HUES6 (cell line): ENCODE measurements around the gene STEAP3.

Experiments
- H3K27ac ChIP-seq: 2 replicates; pipeline ENCODE4 v1.7.0; 2013; ENCODE audit warnings: low read depth, mild to moderate bottlenecking, low read length, inconsistent platforms
- H3K27me3 ChIP-seq: 2 replicates; pipeline ENCODE4 v1.6.1; 2013; ENCODE audit warnings: low read length; ENCODE audit not compliant: control insufficient read depth, insufficient read depth
- H3K36me3 ChIP-seq: 2 replicates; pipeline ENCODE4 v1.6.1; 2013; ENCODE audit warnings: low read length; ENCODE audit not compliant: control insufficient read depth, insufficient read depth
- H3K4me1 ChIP-seq: 2 replicates; pipeline ENCODE4 v1.6.1; 2013; ENCODE audit warnings: low read length; ENCODE audit not compliant: control insufficient read depth, insufficient read depth
- H3K4me3 ChIP-seq: 2 replicates; pipeline ENCODE4 v1.5.1; 2013; ENCODE audit warnings: low read depth, low read length
- H3K9ac ChIP-seq: one replicate; pipeline ENCODE4 v1.6.1; 2013; ENCODE audit warnings: mild to moderate bottlenecking, low read length
- H3K9me3 ChIP-seq: 2 replicates; pipeline ENCODE4 v1.6.1; 2013; ENCODE audit warnings: low read depth, low read length; ENCODE audit not compliant: control insufficient read depth, insufficient read depth

STEAP3 gene

DNA sequence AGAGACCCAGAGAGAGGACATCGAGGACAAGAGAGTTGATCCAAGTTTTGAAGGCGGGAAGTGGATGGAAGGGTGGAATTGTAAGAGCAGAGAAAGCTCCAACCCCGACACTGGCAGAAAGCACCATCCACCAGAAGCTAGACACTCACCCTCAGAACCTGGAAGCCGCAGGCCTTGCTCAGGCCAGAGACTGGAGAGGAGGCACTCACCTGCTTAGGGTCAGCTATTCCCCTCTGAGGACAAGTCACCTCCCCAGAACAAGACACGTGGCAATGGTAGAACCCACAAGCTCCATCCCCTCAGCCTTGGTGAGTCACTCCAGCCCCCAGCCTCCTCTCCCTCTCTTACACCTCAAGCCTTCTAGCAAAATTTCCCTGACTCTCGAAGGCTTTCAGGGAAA is 64.9 kb downstream of the STEAP3 start:
- no peaks in the 10 kb centered on the region for H3K36me3 ChIP-seq
- no peak overlapping the region for H3K9ac ChIP-seq
- 0 out of 2 replicates have a peak, but pooled peaks cover 3% of the 10 kb centered on the region for H3K4me1 ChIP-seq
- H3K27me3 ChIP-seq, result no peaks in the 10 kb centered on the region; the same call in 1 of the 2 replicates
- no peak overlapping the region for H3K27ac ChIP-seq
- no peaks in the 10 kb centered on the region for H3K9me3 ChIP-seq
- no peak overlapping the region for H3K4me3 ChIP-seq

DNA sequence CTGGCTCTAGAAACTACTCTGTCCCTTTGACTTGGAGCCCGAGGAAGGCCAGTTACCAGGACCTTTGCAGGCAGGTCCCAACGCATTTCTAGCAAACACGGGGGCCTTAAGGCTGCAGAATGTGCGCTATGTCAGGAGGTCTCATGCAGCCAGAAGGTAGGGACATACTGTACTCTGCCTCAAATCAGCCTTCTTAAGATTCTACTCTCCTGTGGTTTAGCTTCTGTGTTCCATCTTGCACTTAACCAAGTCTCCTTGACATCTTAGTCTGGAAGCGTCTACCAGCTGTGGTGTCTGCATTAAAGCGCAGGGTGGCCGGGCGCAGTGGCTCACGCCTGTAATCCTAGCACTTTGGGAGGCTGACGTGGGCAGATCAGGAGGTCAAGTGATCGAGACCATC is 65.5 kb downstream of the STEAP3 start:
- Histone ChIP-seq H3K27me3 (no peaks in the 10 kb centered on the region; the same call in 1 of the 2 replicates), H3K36me3 (no peaks in the 10 kb centered on the region), H3K4me1 (0 out of 2 replicates have a peak, but pooled peaks cover 3% of the 10 kb centered on the region), H3K9ac (no peak overlapping the region), H3K4me3 (no peak overlapping the region), H3K9me3 (no peaks in the 10 kb centered on the region), H3K27ac (no peak overlapping the region)

DNA sequence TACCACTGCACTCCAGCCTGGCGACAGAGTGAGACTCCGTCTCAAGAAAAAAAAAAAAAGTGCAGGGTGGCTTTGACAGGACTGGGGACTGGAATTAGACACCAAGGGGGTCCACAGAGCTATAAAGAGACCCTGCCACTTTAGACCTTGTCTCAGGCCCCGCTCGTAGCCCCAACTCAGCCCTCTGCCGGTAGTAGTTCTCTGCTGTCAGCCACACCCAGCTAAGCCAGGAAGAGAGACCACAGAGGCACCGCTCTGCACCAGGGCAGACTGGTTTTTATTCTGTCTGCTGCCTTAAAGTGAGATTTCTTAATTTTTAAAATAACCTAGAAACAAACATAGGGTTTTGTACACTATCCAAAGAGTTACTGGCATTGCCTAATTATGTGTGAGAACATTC is 66.0 kb downstream of the STEAP3 start:
- Histone ChIP-seq H3K4me1 (0 out of 2 replicates have a peak, but pooled peaks cover 3% of the 10 kb centered on the region), H3K9me3 (no peaks in the 10 kb centered on the region), H3K36me3 (no peaks in the 10 kb centered on the region), H3K4me3 (no peak overlapping the region), H3K9ac (no peak overlapping the region), H3K27me3 (no peaks in the 10 kb centered on the region; the same call in 1 of the 2 replicates), H3K27ac (no peak overlapping the region)

DNA sequence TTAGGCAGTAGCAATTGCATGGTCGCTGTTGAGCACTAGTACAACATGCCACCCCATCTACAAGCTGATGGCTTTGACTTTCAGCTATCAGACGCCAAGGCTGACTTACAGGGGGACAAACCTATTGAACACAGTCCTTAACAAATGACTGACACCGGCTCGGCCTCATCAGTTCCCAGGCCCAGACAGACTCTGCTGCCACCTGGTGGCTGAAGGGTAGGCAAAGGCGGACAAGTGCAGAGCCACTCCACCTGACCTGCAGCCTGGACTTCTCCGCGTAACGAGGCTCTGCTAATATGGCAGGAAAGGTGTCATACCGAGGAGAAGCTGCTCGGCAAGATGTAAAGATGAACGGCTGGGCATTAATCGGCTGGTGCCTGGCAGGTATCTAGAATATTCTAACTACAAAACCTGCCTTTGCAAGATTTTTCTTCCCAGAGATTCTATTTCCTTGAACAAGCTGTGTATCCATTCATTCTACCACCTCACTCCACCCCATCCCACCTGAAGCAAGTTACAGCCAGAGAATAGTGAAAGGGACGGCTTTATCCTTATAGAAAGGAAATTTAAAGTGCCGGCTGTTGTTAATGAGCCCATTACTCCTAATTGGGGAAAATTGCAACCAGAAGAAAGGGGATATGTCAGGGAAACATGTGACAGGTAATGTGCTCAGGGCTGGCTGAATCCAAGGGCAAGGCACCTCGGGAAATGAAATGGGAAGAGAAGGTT is 67.4 kb downstream of the STEAP3 start:
- H3K27ac ChIP-seq, result no peak overlapping the region
- no peaks in the 10 kb centered on the region; the same call in 1 of the 2 replicates for H3K27me3 ChIP-seq
- H3K36me3 ChIP-seq, result no peaks in the 10 kb centered on the region
- H3K4me3 ChIP-seq, result no peak overlapping the region
- no peak overlapping the region for H3K9ac ChIP-seq
- H3K9me3 ChIP-seq, result no peaks in the 10 kb centered on the region
- 0 out of 2 replicates have a peak, but pooled peaks cover 3% of the 10 kb centered on the region for H3K4me1 ChIP-seq

DNA sequence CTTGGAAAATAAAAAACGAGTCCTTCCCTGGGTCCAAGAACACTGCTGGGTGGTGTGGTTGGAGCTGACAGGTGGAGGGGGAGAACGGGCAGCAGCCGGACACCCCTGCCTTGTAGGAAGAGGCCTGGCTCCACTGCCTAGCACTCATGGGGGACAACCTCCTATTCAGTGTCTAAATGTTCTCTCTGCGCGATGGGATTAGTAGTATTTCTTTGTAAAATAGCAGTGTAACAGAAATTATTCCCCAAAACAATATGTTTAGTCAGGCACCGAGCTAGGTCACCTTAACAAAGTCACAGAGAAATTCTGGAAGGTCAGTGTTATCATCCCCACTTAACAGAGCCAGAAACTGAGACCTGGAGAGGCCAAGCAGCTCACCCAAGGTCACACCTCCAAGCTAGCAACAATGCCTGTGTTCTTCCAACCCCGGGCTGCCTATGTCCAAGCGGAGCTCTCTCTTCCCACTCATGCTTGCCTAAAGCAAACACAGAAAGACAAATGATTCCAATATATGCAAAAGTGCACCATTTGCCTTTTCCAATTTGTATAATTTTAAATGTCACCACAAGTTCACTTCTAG is 68.0 kb downstream of the STEAP3 start:
- H3K4me3 ChIP-seq, result no peak overlapping the region
- no peaks in the 10 kb centered on the region for H3K9me3 ChIP-seq
- 0 out of 2 replicates have a peak, but pooled peaks cover 3% of the 10 kb centered on the region for H3K4me1 ChIP-seq
- no peaks in the 10 kb centered on the region for H3K36me3 ChIP-seq
- no peaks in the 10 kb centered on the region; the same call in 1 of the 2 replicates for H3K27me3 ChIP-seq
- H3K27ac ChIP-seq, result no peak overlapping the region
- H3K9ac ChIP-seq, result no peak overlapping the region

DNA sequence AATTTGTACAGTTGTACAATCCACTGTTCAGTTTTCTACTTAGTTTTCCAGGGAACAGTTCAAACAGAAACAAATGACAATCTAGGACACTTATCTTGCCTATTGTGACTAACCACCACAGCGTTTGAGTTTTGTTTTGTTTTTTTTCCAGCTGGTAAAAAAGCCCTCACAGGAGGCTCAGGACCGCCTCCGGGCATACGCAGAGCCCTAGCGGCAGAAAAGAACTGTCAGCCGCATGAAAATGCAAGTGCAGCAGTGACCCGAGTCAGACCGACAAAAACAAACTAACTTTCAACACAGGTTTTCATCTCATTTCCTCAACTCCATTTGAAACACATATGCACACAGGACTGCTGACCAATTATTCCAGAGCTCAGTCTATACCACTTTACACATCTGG is 68.6 kb downstream of the STEAP3 start:
- Histone ChIP-seq H3K27ac (no peak overlapping the region), H3K9me3 (no peaks in the 10 kb centered on the region), H3K36me3 (no peaks in the 10 kb centered on the region), H3K9ac (no peak overlapping the region), H3K4me3 (no peak overlapping the region), H3K4me1 (0 out of 2 replicates have a peak, but pooled peaks cover 3% of the 10 kb centered on the region), H3K27me3 (no peaks in the 10 kb centered on the region; the same call in 1 of the 2 replicates)

DNA sequence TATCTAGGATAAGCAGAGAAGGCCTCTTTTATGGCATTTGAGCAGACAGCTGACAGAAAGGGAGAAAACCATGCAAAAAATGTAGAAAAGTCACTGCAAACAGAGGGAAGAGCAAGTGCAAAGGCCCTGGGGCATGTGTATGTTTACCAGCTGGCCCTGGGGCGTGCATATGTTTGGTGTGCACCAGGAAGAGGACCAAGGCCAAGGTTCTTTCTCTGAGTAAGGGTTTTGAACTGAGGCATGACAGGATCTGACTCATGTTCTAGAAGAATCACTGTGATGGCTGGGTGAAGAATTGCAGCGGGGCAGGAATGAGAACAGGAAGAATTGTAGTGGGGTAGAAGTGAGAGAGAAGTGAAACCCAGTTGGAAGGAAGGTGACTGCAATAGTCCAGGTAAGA is 69.6 kb downstream of the STEAP3 start:
- Histone ChIP-seq H3K4me1 (0 out of 2 replicates have a peak, but pooled peaks cover 3% of the 10 kb centered on the region), H3K27ac (no peak overlapping the region), H3K4me3 (no peak overlapping the region), H3K36me3 (no peaks in the 10 kb centered on the region), H3K27me3 (no peaks in the 10 kb centered on the region; the same call in 1 of the 2 replicates), H3K9me3 (no peaks in the 10 kb centered on the region), H3K9ac (no peak overlapping the region)

DNA sequence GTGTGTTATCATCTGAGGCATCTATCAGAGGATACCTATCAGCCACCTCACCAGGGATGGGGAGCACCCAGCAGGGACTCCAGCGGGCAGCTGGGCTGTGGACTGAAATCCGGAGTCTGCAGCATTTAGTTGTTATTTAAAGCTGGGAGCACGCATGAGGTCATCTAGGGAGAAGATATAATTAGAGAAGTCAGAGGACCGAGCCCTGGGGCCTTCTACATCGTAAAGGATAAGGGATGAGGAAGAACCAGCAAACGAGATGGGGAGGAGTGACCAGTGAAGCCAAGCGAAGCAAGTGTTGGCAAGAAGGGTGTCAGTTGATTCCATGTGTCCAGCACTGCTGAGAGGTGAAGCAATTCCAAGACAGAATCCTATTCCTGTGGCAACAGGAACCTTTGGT is 70.3 kb downstream of the STEAP3 start:
- Histone ChIP-seq H3K9me3 (no peaks in the 10 kb centered on the region), H3K9ac (no peak overlapping the region), H3K4me1 (0 out of 2 replicates have a peak, but pooled peaks cover 3% of the 10 kb centered on the region), H3K36me3 (no peaks in the 10 kb centered on the region), H3K4me3 (no peak overlapping the region), H3K27me3 (no peaks in the 10 kb centered on the region; the same call in 1 of the 2 replicates), H3K27ac (no peak overlapping the region)

DNA sequence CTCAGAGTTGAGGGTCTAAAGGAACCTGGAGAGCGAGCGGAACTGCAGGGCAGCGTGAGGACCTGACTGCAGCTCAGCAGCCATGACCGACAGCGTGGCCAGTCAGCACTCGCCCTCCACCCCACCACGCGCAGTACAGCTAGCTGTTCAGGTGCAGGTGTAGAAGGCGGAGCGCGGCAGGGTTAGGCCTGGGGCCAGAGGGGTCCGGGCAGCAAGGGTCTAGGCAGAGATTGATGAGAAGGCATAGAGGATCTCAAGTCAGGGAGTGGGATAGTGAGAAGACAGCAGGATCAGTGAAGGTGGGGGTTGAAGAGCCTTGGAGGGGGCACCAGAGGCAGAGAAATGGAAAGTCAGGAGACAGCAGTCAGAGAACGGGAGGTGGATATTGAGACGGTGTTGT is 71.0 kb downstream of the STEAP3 start:
- no peak overlapping the region for H3K27ac ChIP-seq
- H3K4me3 ChIP-seq, result no peak overlapping the region
- no peaks in the 10 kb centered on the region for H3K36me3 ChIP-seq
- no peaks in the 10 kb centered on the region for H3K9me3 ChIP-seq
- H3K9ac ChIP-seq, result no peak overlapping the region
- H3K27me3 ChIP-seq, result no peaks in the 10 kb centered on the region; the same call in 1 of the 2 replicates
- H3K4me1 ChIP-seq, result 0 out of 2 replicates have a peak, but pooled peaks cover 3% of the 10 kb centered on the region

DNA sequence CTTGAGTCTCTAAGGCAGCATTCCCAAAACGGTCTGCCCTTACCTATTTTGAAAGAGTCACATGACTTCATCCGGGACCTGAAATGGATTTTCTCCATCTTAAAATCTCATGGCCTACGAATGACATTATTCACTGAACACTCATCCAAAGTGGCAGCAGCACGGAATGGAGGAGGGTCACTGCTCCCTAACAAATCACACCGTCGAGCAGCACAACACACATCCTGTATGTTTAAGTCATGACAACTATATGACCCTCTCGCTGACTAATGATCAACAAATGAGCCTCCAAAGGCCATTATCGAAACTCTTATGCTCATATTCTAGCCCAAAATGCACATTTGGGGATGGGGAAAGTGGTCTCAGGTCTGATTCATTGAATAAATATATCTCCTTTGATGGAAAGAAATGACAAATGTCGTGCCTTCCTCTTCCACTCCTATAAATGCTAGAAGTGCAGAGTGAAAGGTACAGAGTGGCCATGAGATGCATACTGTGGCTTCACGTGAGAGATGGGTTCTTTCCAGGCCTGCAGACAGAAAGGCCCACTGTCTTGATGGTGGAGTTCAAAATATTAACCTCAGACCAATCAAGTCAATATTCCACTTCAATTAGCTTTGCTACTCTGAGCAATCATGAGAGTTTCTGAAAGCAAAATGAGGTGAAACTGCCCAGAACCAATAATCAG is 72.2 kb downstream of the STEAP3 start:
- Histone ChIP-seq H3K9me3 (no peaks in the 10 kb centered on the region), H3K27me3 (no peaks in the 10 kb centered on the region; the same call in 1 of the 2 replicates)

DNA sequence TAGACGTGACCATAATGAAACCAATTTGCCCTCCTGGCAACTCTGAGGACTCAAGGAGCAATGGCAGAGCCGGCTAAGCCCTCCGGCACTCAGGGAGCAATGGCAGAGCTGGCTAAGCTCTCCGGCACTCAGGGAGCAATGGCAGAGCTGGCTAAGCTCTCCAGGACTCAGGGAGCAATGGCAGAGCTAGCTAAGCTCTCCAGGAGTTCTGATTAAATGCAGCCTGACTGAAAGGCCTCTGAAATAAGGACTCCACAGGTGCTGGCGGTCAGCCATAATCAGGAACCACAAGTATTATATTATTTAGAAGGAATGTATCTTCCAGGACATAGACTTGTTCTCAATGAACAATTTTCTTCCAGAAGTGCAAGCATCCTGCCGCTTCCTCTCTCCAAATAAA is 77.8 kb downstream of the STEAP3 start:
- Histone ChIP-seq H3K4me1 (0 out of 2 replicates have a peak, but pooled peaks cover 10% of the 10 kb centered on the region), H3K36me3 (no peaks in the 10 kb centered on the region), H3K27ac (no peak overlapping the region), H3K4me3 (no peak overlapping the region), H3K9me3 (no peaks in the 10 kb centered on the region), H3K27me3 (no peaks in the 10 kb centered on the region), H3K9ac (no peak overlapping the region)

More for the DNA sequence above, 72.2 kb downstream of the STEAP3 start:
- Histone ChIP-seq H3K4me1 (0 out of 2 replicates have a peak, but pooled peaks cover 3% of the 10 kb centered on the region), H3K36me3 (no peaks in the 10 kb centered on the region), H3K27ac (no peak overlapping the region), H3K4me3 (no peak overlapping the region), H3K9ac (no peak overlapping the region)
